Renal cortical epithelial cell (primary cell): ENCODE data around the gene CDH12. TPM values are rescaled to one million over a fixed set of nuclear protein-coding genes. Genes with fewer than 3 reads are reported as not detected.

Source experiments
- DNase-seq: peaks from one replicate; pipeline ENCODE4 v3.0.0-alpha.2; 2011; ENCODE audit warnings: low read depth
- total RNA-seq: library from RNA; depleted of rRNA; stranded (reverse); fragments of >200 nt; gene quantifications from 2 replicates; pipeline ENCODE4 v1.2.3, GENCODE V29; 2014

The CDH12 gene
- total RNA-seq, 1 donor from 2014 or later, result not detected

DNA sequence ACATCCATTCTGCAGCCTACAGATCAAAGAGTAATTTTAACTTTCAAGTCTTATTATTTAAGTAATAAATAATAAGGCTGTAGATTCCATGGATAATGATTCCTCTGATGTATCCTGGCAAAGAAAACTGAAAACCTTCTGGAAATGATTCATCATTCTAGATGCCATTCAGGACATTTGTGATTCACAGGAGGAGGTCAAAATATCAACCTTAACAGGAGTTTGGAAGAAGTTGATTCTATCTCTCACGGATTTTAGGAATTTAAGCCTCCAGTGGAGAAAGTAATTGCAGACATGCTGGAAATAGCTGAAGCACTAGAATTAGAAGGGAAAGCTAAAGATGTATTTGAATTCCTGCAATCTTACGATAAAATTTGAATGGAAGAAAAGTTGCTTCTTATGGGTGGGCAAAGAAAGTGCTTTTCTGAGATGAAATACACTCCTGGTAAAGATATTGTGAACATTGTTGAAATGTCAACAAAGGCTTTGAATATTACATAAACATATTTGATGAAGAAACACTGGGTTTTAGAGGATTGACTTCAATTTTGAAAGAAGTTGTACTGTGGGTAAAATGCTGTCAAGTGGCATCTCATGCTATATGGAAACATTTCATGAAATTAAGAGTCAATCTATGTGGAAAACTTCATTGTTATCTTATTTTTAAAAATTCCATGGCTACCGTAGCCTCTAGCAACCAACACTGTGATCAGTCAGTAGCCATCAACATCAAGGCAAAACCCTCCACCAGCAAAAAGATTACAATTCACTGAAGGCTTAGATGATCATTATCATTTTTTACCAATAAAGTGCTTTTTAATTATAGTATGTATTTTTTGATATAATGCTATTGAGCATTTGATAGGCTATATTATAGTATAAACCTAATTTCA is 1141.0 kb downstream of the CDH12 start:
- peak; percentile 34 for DNase-seq

- DNase-seq, result no peak
These were observed 1143.4 kb downstream of the CDH12 start for GRCh38 chr5:21709770-21710169.

DNA sequence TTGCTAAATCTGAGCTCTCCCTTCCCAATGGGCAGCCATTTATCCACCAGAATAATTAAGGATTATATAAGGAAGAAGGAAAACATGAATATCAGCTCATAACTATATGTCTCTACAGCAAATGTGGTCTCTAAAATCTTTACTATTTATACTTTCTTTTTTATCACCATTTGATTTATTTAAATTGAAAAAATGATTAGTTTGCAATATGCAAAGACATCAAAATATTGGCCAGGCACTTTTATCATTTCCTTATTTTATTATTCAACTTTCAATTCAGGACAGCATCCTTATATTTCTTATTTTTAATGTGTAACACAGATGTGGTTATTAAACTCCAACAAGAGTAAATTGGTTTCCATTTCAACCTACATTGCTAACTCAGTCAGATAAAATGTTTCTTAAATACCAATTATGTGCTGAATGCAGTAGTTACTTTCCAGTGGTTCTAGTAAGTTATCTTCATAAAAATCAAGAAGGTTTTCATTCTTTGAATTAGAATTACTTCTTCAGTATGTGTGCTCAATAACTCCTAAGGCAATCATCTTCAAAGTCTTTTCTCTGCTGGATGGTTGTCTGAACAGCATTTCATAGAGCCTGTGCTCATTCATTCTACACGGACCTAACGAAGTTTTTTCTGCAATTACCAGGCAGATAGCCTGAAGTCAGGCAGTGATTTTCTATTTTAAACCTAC is 1148.0 kb downstream of the CDH12 start:
- DNase-seq, result no peak

- DNase-seq, result peak; percentile 6
These were observed 1151.8 kb downstream of the CDH12 start for GRCh38 chr5:21701317-21701716.
